Tibial nerve (tissue), 4 donors: ENCODE data around the gene RRP1B. TPM values are rescaled to one million over a fixed set of nuclear protein-coding genes. Genes with fewer than 3 reads are reported as not detected.

Source experiments
- DNase-seq, 2 donors: peaks; one replicate each; pipeline ENCODE4 v3.0.0-alpha.2; 2019; ENCODE audit warnings: low spot score in 2 of 2
- H3K27ac ChIP-seq, 4 donors: fragments of 200-600 bp; sonication (generic) in 3 of 4; one replicate each; pipeline ENCODE4 v1.5.1; 2017 to 2019; ENCODE audit warnings: mild to moderate bottlenecking in 1 of 4
- H3K27me3 ChIP-seq, 2 donors: fragments of 200-600 bp; sonication (generic) in 1 of 2; one replicate each; pipeline versions ENCODE4 v1.5.1 to v1.6.0; 2017 to 2019
- H3K36me3 ChIP-seq, 3 donors: fragments of 200-600 bp; sonication (generic); one replicate each; pipeline ENCODE4 v1.5.1; 2018 to 2019
- H3K4me1 ChIP-seq, 4 donors: fragments of 200-600 bp; sonication (generic) in 3 of 4; one replicate each; pipeline ENCODE4 v1.5.1; 2017 to 2019
- H3K4me3 ChIP-seq, 4 donors: fragments of 200-600 bp; sonication (generic) in 3 of 4; one replicate each; pipeline ENCODE4 v1.5.1; 2017 to 2019; ENCODE audit warnings: mild to moderate bottlenecking in 1 of 4, moderate library complexity in 1 of 4
- H3K9me3 ChIP-seq, 4 donors: fragments of 200-600 bp; sonication (generic) in 3 of 4; one replicate each; pipeline ENCODE4 v1.5.1; 2017 to 2019
- EP300 ChIP-seq, 2 donors: sonication (generic); formaldehyde crosslinking; IDR thresholded peaks; one replicate each; pipeline ENCODE4 v1.6.1; 2017; ENCODE audit warnings: antibody characterized with exemption in 2 of 2, mild to moderate bottlenecking in 1 of 2
- POLR2A ChIP-seq, 2 donors: fragments of 450-650 bp; IDR thresholded peaks; one replicate each; pipeline ENCODE4 v1.6.1; 2017; ENCODE audit warnings: antibody characterized with exemption in 2 of 2, mild to moderate bottlenecking in 2 of 2, moderate library complexity in 2 of 2
- WGBS, 2 donors: methylation state at CpG; one replicate each; pipeline ENCODE4 v1.1.5; 2018; 5-methylcytosine and 5-hydroxymethylcytosine counted together
- total RNA-seq, 4 donors: library from RNA; depleted of rRNA; stranded (reverse); fragments of >200 nt; gene quantifications; one replicate each; pipeline ENCODE4 v1.1.0, GENCODE V29; 2016
- TF ChIP-seq, protein P1 (sequence below), 5 experiments: fragments of 200-600 bp in 3 of 5; fragments of 450-650 bp in 2 of 5; sonication (generic) in 3 of 5; IDR thresholded peaks; one replicate each; pipeline ENCODE4 v1.5.1; 2016 to 2019; ENCODE audit warnings: antibody characterized with exemption in 5 of 5, mild to moderate bottlenecking in 3 of 5, moderate library complexity in 2 of 5

The RRP1B gene
- total RNA-seq, 4 donors from 2014 or later, result 21.4 to 29.4 (median 25.5) TPM

DNA sequence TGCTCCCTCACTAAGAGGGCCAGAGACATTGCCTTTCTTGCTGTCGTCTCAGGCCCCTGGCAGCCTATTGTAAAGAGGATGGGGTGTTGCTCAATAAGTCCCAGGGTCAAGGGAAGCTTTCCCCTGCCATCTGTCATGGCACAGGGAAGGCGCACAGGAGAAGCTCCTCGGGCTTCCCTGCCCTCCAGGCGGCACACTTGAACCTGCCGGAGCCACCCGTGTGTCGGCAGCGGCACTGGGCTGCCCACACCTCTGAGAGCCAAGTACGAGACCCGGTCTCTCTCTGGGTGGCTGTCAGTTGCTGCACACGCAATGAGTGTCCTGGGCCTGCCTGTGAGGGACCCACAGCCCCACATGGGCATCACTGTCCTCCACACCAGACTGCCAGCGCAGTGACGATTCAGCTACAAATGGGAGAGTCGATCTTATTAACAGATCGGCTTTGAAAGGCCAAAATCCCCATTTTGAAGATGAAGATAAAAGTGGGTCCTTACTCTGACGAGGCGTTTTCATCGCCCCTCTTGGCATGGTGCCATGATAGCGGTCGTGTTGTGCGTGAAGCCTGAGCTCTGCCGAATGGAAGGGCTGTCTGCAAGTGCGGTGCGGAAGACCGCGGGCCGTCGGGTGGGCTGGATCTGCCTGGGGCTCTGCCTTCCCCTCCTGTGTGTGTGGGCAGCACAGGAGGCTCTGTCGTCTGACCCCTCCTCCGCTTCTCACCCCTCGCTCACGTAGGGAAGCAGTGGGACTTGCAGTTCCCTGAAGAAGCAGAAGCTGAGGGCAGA is 30.4 kb downstream of the RRP1B start:
- TF ChIP-seq EP300 (IDR thresholded peaks at IDR 0.05) (no peak), POLR2A (IDR thresholded peaks at IDR 0.05) (no peak)
- TF ChIP-seq, protein P1, sequence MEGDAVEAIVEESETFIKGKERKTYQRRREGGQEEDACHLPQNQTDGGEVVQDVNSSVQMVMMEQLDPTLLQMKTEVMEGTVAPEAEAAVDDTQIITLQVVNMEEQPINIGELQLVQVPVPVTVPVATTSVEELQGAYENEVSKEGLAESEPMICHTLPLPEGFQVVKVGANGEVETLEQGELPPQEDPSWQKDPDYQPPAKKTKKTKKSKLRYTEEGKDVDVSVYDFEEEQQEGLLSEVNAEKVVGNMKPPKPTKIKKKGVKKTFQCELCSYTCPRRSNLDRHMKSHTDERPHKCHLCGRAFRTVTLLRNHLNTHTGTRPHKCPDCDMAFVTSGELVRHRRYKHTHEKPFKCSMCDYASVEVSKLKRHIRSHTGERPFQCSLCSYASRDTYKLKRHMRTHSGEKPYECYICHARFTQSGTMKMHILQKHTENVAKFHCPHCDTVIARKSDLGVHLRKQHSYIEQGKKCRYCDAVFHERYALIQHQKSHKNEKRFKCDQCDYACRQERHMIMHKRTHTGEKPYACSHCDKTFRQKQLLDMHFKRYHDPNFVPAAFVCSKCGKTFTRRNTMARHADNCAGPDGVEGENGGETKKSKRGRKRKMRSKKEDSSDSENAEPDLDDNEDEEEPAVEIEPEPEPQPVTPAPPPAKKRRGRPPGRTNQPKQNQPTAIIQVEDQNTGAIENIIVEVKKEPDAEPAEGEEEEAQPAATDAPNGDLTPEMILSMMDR (IDR thresholded peaks at IDR 0.05), result no peak
- peaks cover 0 to 99% (median 55%) of the 10 kb centered on the region in 3 donors for H3K36me3 ChIP-seq
- 91 to 93% methylated on average over 31 to 32 of the region's 32 CpGs for WGBS, 2 donors
- no peaks in the 10 kb centered on the region for H3K27me3 ChIP-seq
- no peaks in the 10 kb centered on the region for H3K4me1 ChIP-seq
- no peak overlapping the region for H3K27ac ChIP-seq
- no peak for DNase-seq
- no peak overlapping the region for H3K4me3 ChIP-seq
- no peaks in the 10 kb centered on the region for H3K9me3 ChIP-seq

DNA sequence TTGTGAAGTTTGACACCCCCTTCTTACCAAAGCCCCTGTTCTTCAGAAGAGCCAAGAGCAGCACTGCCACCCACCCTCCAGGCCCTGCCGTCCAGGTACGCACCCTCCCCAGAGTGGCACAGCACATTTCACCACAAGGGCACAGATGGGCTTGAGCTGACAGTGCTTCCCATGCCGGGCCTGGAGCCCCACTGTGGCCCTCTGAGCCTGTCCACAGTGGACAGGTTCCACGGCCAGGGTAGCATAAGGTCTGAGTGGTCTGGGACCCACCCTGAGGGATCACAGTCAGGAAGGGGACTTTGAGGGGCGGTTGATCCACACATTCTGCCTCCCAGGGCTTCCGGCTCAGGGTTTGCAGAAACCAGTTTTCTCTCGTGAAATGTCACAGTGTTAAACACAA is 31.0 kb downstream of the RRP1B start:
- no peak for DNase-seq
- TF ChIP-seq, protein P1 (IDR thresholded peaks at IDR 0.05), result no peak
- TF ChIP-seq EP300 (IDR thresholded peaks at IDR 0.05), result no peak
- Histone ChIP-seq H3K9me3 (no peaks in the 10 kb centered on the region), H3K4me3 (no peak overlapping the region), H3K27ac (no peak overlapping the region), H3K4me1 (no peaks in the 10 kb centered on the region), H3K36me3 (peaks cover 0 to 98% (median 49%) of the 10 kb centered on the region in 3 donors), H3K27me3 (no peaks in the 10 kb centered on the region)
- 88 to 94% methylated on average over 7 of the region's 7 CpGs for WGBS, 2 donors

DNA sequence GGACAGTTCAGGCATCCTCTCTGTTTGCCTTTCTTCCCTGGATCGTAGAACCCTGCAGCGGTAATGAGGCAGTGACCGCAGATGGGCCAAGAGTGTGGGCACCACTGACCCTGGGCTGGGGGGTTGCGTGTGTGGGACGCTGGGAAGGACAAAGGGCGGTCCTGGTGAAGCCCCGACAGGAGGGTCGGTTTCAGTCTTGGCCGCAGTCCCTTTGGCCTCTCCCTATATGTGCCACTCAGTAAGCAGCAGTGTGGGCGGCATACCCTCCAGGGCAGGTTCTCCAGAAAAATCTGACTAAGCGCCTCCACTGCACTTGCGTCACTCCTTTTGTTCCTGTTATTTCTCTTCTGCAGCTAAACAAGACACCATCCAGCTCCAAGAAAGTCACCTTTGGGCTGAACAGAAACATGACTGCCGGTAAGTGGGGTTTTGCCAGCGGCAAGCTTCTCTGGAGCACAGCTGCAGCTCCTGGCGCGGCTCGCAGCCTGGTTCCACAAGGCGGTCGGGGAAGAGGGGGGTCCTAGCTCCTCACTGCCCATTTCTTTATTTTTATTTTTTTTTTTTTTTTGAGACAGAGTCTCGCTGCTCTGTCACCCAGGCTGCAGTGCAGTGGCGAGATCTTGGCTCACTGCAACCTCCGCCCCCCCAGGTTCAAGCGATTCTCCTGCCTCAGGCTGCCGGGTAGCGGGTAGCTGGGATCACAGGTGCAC is 31.9 kb downstream of the RRP1B start:
- Histone ChIP-seq H3K27ac (no peak overlapping the region), H3K4me3 (no peak overlapping the region), H3K27me3 (no peaks in the 10 kb centered on the region), H3K9me3 (no peaks in the 10 kb centered on the region), H3K36me3 (peaks cover 0 to 98% (median 44%) of the 10 kb centered on the region in 3 donors), H3K4me1 (no peaks in the 10 kb centered on the region)
- DNase-seq, result no peak
- TF ChIP-seq, protein P1 (IDR thresholded peaks at IDR 0.05), result no peak
- TF ChIP-seq EP300 (IDR thresholded peaks at IDR 0.05), result no peak
- WGBS, 2 donors, result 94 to 96% methylated on average over 25 of the region's 25 CpGs

DNA sequence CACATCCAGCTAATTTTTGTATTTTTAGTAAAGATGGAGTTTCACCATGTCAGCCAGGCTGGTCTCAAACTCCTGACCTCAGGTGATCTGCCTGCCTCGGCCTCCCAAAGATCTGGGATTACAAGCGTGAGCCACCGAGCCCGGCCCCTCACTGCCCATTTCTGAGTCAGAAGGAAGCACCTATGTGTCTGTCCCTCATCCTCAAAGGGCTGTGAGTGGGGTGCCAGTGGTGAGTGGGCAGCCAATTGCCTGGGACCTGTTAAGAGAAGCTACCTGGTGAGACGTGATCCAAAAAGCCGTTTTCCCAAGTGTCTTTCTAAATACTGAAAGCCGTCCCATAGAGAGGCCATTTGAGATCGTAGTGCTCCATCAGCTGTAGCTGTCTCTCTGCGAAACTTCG is 32.4 kb downstream of the RRP1B start:
- no peaks in the 10 kb centered on the region for H3K27me3 ChIP-seq
- no peak overlapping the region for H3K4me3 ChIP-seq
- 92% methylated on average over 10 of the region's 10 CpGs for WGBS, 2 donors
- H3K4me1 ChIP-seq, result no peaks in the 10 kb centered on the region
- TF ChIP-seq, protein P1 (IDR thresholded peaks at IDR 0.05), result no peak
- TF ChIP-seq POLR2A (IDR thresholded peaks at IDR 0.05) (no peak), EP300 (IDR thresholded peaks at IDR 0.05) (no peak)
- peaks cover 0 to 98% (median 39%) of the 10 kb centered on the region in 3 donors for H3K36me3 ChIP-seq
- no peak overlapping the region for H3K27ac ChIP-seq
- H3K9me3 ChIP-seq, result no peaks in the 10 kb centered on the region
- DNase-seq, result no peak

DNA sequence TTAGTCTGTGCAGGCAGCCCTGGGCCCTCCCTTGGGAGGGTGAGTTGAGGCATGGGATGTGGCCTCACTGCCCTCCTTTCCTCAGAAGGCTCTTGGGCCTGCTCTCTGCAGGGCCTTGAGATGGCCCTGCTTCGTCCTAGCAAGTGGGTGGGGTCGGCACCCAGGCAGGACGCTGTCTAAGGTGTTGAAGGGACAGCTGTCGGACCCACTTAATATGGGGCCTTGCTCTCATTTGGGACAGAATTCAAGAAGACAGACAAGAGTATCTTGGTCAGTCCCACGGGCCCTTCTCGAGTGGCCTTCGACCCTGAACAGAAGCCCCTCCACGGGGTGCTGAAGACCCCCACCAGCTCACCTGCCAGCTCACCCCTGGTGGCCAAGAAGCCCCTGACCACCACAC is 33.6 kb downstream of the RRP1B start:
- 89 to 93% methylated on average over 8 of the region's 8 CpGs for WGBS, 2 donors
- Histone ChIP-seq H3K27ac (no peak overlapping the region), H3K27me3 (no peaks in the 10 kb centered on the region), H3K36me3 (peaks cover 0 to 96% (median 28%) of the 10 kb centered on the region in 3 donors), H3K4me3 (no peak overlapping the region), H3K9me3 (no peaks in the 10 kb centered on the region), H3K4me1 (no peaks in the 10 kb centered on the region)
- TF ChIP-seq POLR2A (IDR thresholded peaks at IDR 0.05), result no peak
- DNase-seq, result no peak
